HG03095 (cell line): ENCODE results near the gene GIPC2.
"Not testable (repeated sequence)": the region's sequence is repeated elsewhere in the genome, so short reads cannot be mapped to it uniquely, and the experiment has no call there.

Experiments used
- ATAC-seq: cut with Tn5 transposase; IDR thresholded peaks from one replicate; pipeline ENCODE4 v1.9.1; 2021; ENCODE audit warnings: moderate library complexity; ENCODE audit not compliant: unreplicated experiment

GIPC2 gene

GRCh38 chr1:78045926-78046778, at the start of gene GIPC2:
TSS of gene GIPC2 (plus strand) at chr1:78045966. CDS start at chr1:78046095, 129 bp downstream.
- ATAC-seq: no peak

- ATAC-seq: no peak
These were observed 49.0 kb upstream of the GIPC2 start for GRCh38 chr1:77996734-77997133.

- ATAC-seq: not testable (repeated sequence)
These were observed 45.2 kb upstream of the GIPC2 start for GRCh38 chr1:78000536-78000935.

GRCh38 chr1:78003070-78003746, 42.6 kb upstream of the GIPC2 start:
- no peak for ATAC-seq

GRCh38 chr1:78003882-78004718, 41.7 kb upstream of the GIPC2 start:
- peak; percentile 53 for ATAC-seq

- peak; percentile 97 for ATAC-seq
These were observed 40.9 kb upstream of the GIPC2 start, which contains the start of gene DNAJB4 for GRCh38 chr1:78004719-78005447. TSS of gene DNAJB4 (plus strand) at chr1:78004939. CDS start at chr1:78005111, 172 bp downstream.

GRCh38 chr1:78005448-78005722, 40.4 kb upstream of the GIPC2 start:
- no peak for ATAC-seq

GRCh38 chr1:78005755-78006154, 40.0 kb upstream of the GIPC2 start:
- ATAC-seq: no peak

GRCh38 chr1:78006521-78006920, 39.2 kb upstream of the GIPC2 start:
- no peak for ATAC-seq

GRCh38 chr1:78007677-78008341, 38.0 kb upstream of the GIPC2 start:
- no peak for ATAC-seq

GRCh38 chr1:78009276-78009675, 36.5 kb upstream of the GIPC2 start:
- no peak for ATAC-seq

GRCh38 chr1:78009836-78010235, 35.9 kb upstream of the GIPC2 start:
- ATAC-seq: no peak

- ATAC-seq: no peak
These were observed 34.7 kb upstream of the GIPC2 start for GRCh38 chr1:78011050-78011449.

- no peak for ATAC-seq
These were observed 30.6 kb upstream of the GIPC2 start for GRCh38 chr1:78015148-78015547.

- ATAC-seq: no peak
These were observed 26.7 kb upstream of the GIPC2 start for GRCh38 chr1:78019024-78019423.

GRCh38 chr1:78021134-78021533, 24.6 kb upstream of the GIPC2 start:
- not testable (repeated sequence) for ATAC-seq

- no peak for ATAC-seq
These were observed 16.0 kb upstream of the GIPC2 start for GRCh38 chr1:78029793-78030192.

- no peak for ATAC-seq
These were observed 12.6 kb upstream of the GIPC2 start for GRCh38 chr1:78032996-78033796.

GRCh38 chr1:78033797-78034172, 12.0 kb upstream of the GIPC2 start:
- no peak for ATAC-seq
